22Rv1 (cell line): ENCODE measurements around the gene FAM107B.
"Not testable (repeated sequence)": the region's sequence is repeated elsewhere in the genome, so short reads cannot be mapped to it uniquely, and the experiment has no call there.

ENCODE experiments used
- CTCF ChIP-seq: fragments of 450-650 bp; IDR thresholded peaks from 2 replicates; pipeline ENCODE4 v1.5.1; 2017; ENCODE audit warnings: mild to moderate bottlenecking
- ZFX ChIP-seq: fragments of 450-650 bp; IDR thresholded peaks from 2 replicates; pipeline ENCODE4 v1.6.1; 2017; ENCODE audit warnings: antibody characterized with exemption, borderline replicate concordance

GRCh38 chr10:14588938-14589294, 185.8 kb downstream of the FAM107B start:
- TF ChIP-seq CTCF, ZFX: not testable (repeated sequence)
